Upper lobe of right lung (tissue), 1 donor: ENCODE measurements around the gene TTL. TPM values are rescaled to one million over a fixed set of nuclear protein-coding genes. Genes with fewer than 3 reads are reported as not detected.
"Not testable (repeated sequence)": the region's sequence is repeated elsewhere in the genome, so short reads cannot be mapped to it uniquely, and the experiment has no call there.

Experiments
- ATAC-seq: fragments of 200-7000 bp; cut with Tn5 transposase; one replicate; pipeline ENCODE4 v1.9.1; 2020; ENCODE audit warnings: mild to moderate bottlenecking, moderate library complexity
- DNase-seq: peaks from one replicate; pipeline ENCODE4 v3.0.0-alpha.2; 2020
- H3K27ac ChIP-seq: fragments of 200-600 bp; one replicate; pipeline ENCODE4 v1.8.0; 2022
- H3K27me3 ChIP-seq: fragments of 200-600 bp; one replicate; pipeline ENCODE4 v1.8.0; 2022; ENCODE audit warnings: mild to moderate bottlenecking
- H3K36me3 ChIP-seq: fragments of 200-600 bp; one replicate; pipeline ENCODE4 v1.8.0; 2022
- H3K4me1 ChIP-seq: fragments of 200-600 bp; one replicate; pipeline ENCODE4 v1.8.0; 2022
- H3K4me3 ChIP-seq: fragments of 200-600 bp; one replicate; pipeline ENCODE4 v1.8.0; 2022; ENCODE audit warnings: mild to moderate bottlenecking
- H3K9me3 ChIP-seq: fragments of 200-600 bp; one replicate; pipeline ENCODE4 v1.8.0; 2022
- intact Hi-C: fragments of 100-400 bp; cut with DNase I; formaldehyde crosslinking; loops from one replicate; pipeline ENCODE4 v1.11.0; 2022
- total RNA-seq: library from RNA; stranded (reverse); fragmentation: NEBNext Ultra II Directional; extraction: Animal tissue kit (Norgen Biotek cat#: 25700); gene quantifications from one replicate; pipeline ENCODE4 v1.2.1, GENCODE V29; 2021
- TF ChIP-seq, protein P1 (sequence below): fragments of 200-600 bp; IDR thresholded peaks from one replicate; pipeline ENCODE4 v1.8.0; 2022; ENCODE audit warnings: antibody characterized with exemption
- donor health status: DM: no; HTN: yes; CAD: no; lungs with severe emphysema.

The TTL gene
- total RNA-seq, 1 donor from 2014 or later: 45.4 TPM

- Histone ChIP-seq H3K36me3 (peaks cover 36% of the 10 kb centered on the region), H3K4me3 (no peak overlapping the region), H3K27me3 (no peaks in the 10 kb centered on the region), H3K27ac (no peak overlapping the region), H3K4me1 (no peaks in the 10 kb centered on the region), H3K9me3 (no peaks in the 10 kb centered on the region)
- TF ChIP-seq, protein P1, sequence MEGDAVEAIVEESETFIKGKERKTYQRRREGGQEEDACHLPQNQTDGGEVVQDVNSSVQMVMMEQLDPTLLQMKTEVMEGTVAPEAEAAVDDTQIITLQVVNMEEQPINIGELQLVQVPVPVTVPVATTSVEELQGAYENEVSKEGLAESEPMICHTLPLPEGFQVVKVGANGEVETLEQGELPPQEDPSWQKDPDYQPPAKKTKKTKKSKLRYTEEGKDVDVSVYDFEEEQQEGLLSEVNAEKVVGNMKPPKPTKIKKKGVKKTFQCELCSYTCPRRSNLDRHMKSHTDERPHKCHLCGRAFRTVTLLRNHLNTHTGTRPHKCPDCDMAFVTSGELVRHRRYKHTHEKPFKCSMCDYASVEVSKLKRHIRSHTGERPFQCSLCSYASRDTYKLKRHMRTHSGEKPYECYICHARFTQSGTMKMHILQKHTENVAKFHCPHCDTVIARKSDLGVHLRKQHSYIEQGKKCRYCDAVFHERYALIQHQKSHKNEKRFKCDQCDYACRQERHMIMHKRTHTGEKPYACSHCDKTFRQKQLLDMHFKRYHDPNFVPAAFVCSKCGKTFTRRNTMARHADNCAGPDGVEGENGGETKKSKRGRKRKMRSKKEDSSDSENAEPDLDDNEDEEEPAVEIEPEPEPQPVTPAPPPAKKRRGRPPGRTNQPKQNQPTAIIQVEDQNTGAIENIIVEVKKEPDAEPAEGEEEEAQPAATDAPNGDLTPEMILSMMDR: no peak
- intact Hi-C loops: no loop called here
- DNase-seq: no peak
- no peak for ATAC-seq
Measured at GRCh38 chr2:112518807-112519206, 36.9 kb downstream of the TTL start.

DNA sequence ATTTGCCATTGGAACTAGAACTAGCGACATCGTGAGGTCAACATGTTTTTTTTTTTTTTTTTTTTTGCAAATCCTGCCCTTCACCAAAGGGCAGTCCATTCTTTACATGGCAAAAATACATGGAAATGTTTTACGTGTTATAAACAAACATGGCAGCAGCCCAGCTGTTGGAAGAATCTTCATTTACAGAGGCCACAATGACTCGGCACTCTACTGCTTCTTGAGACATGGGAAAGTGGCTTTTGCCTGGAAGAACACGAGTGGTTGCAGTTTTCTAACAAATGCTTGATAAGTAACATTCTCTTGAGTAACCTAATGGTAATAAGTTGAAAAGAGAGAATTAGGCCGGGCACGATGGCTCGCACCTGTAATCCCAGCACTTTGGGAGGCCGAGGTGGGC lies 37.5 kb downstream of the TTL start:
- ATAC-seq (no peak), DNase-seq (no peak)
- intact Hi-C loops: no loop called here
- no peaks in the 10 kb centered on the region for H3K27me3 ChIP-seq
- TF ChIP-seq, protein P1: no peak
- H3K4me3 ChIP-seq: no peak overlapping the region
- H3K4me1 ChIP-seq: no peaks in the 10 kb centered on the region
- H3K27ac ChIP-seq: no peak overlapping the region
- peaks cover 29% of the 10 kb centered on the region for H3K36me3 ChIP-seq
- no peaks in the 10 kb centered on the region for H3K9me3 ChIP-seq

GRCh38 chr2:112520234-112520783 lies 38.4 kb downstream of the TTL start:
- Histone ChIP-seq H3K27ac (no peak overlapping the region), H3K9me3 (no peaks in the 10 kb centered on the region), H3K27me3 (no peaks in the 10 kb centered on the region), H3K4me1 (no peaks in the 10 kb centered on the region), H3K36me3 (peaks cover 27% of the 10 kb centered on the region), H3K4me3 (no peak overlapping the region)
- DNase-seq: no peak
- intact Hi-C loops: loop anchor here (5.0 kb wide), 1 partner anchor 628 kb away; no protein-coding TSS in a partner anchor
- ATAC-seq: no peak
- TF ChIP-seq, protein P1: no peak

DNA sequence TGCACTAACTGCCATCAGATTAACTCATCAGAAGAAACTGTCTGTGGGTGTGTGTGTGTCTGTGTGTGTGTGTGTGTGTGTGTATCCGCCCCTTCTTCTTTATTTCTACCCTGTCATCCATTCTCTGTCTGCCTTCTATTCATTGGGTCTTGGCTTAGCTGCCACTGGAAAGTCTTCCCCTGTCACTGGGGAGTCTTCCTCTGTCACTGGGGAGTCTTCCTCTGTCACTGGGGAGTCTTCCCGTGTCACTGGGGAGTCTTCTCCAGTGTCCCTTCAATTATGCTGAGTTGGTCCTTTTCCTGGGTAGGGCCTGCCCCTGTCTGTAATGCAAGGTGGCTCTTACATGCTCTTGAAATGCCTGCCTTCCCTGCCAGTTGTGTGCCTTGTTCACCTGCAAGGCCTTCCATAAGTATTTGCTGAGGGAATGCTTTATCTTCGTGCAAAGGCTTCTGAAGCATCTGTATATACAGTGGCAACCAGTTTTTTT lies 41.4 kb downstream of the TTL start:
- no peak for ATAC-seq
- intact Hi-C loops: loop anchor here (5.0 kb wide), 1 partner anchor 631 kb away; no protein-coding TSS in a partner anchor
- Histone ChIP-seq H3K27me3 (no peaks in the 10 kb centered on the region), H3K4me1 (no peaks in the 10 kb centered on the region), H3K9me3 (no peaks in the 10 kb centered on the region), H3K4me3 (no peak overlapping the region), H3K36me3 (peaks cover 27% of the 10 kb centered on the region), H3K27ac (no peak overlapping the region)
- no peak for DNase-seq
- TF ChIP-seq, protein P1: no peak

GRCh38 chr2:112524276-112524675 lies 42.3 kb downstream of the TTL start:
- peaks cover 30% of the 10 kb centered on the region for H3K36me3 ChIP-seq
- DNase-seq, H3K4me3 ChIP-seq, H3K27ac ChIP-seq, H3K4me1 ChIP-seq, ATAC-seq, H3K27me3 ChIP-seq, H3K9me3 ChIP-seq: not testable (repeated sequence)
- intact Hi-C loops: loop anchor here (5.0 kb wide), 1 partner anchor 632 kb away; no protein-coding TSS in a partner anchor

DNA sequence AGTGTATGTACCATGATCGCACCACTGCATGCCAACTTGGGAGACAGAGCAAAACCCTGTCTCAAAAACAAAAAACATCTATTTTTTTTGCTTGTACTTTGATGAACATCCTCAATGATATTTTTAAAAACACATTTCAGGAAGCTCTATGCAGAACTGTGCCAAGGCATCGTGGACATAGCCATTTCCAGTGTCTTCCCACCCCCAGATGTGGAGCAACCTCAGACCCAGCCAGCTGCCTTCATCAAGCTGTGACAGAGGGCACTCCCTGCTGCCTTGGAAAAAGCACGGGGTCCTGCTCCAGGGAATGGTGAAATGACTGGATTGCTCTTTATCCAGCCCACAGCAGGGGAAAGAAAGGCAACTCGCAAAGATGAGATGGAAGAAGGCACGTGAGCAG lies 46.6 kb downstream of the TTL start:
- no peaks in the 10 kb centered on the region for H3K4me1 ChIP-seq
- intact Hi-C loops: no loop called here
- H3K27ac ChIP-seq: no peak overlapping the region
- no peaks in the 10 kb centered on the region for H3K9me3 ChIP-seq
- no peak for ATAC-seq
- H3K27me3 ChIP-seq: no peaks in the 10 kb centered on the region
- DNase-seq: no peak
- TF ChIP-seq, protein P1: no peak
- H3K36me3 ChIP-seq: peaks cover 24% of the 10 kb centered on the region
- no peak overlapping the region for H3K4me3 ChIP-seq
